Left ventricle myocardium inferior (tissue), 1 donor: Measurements from ENCODE around the gene CABP7. TPM values are rescaled to one million over a fixed set of nuclear protein-coding genes. Genes with fewer than 3 reads are reported as not detected.

Source experiments
- DNase-seq: peaks from one replicate; pipeline ENCODE4 v3.0.0-alpha.2; 2020
- H3K27ac ChIP-seq: fragments of 200-600 bp; replicated peaks from 2 replicates; pipeline ENCODE4 v1.8.0; 2021
- H3K27me3 ChIP-seq: fragments of 200-600 bp; 2 replicates; pipeline ENCODE4 v1.8.0; 2021; ENCODE audit warnings: low read depth
- H3K36me3 ChIP-seq: fragments of 200-600 bp; 2 replicates; pipeline ENCODE4 v1.8.0; 2021
- H3K4me1 ChIP-seq: fragments of 200-600 bp; 2 replicates; pipeline ENCODE4 v1.8.0; 2021
- H3K4me3 ChIP-seq: fragments of 200-600 bp; 2 replicates; pipeline ENCODE4 v1.8.0; 2021; ENCODE audit warnings: mild to moderate bottlenecking, moderate library complexity
- H3K9me3 ChIP-seq: fragments of 200-600 bp; replicated peaks from 2 replicates; pipeline ENCODE4 v1.8.0; 2021
- intact Hi-C: fragments of 100-400 bp; cut with micrococcal nuclease; formaldehyde crosslinking; loops from one replicate; pipeline ENCODE4 v1.11.0; 2022
- total RNA-seq: library from RNA; stranded (reverse); fragmentation: NEBNext Ultra II Directional; extraction: Animal tissue kit (Norgen Biotek cat#: 25700); gene quantifications from one replicate; pipeline ENCODE4 v1.2.1, GENCODE V29; 2021
- TF ChIP-seq, protein P1 (sequence below): fragments of 200-600 bp; IDR thresholded peaks from 2 replicates; pipeline ENCODE4 v1.8.0; 2021; ENCODE audit warnings: antibody characterized with exemption, mild to moderate bottlenecking, borderline replicate concordance
- donor health status: DM: no; HTN: yes; CAD: no; lungs with severe emphysema.

The CABP7 gene
- total RNA-seq, 1 donor from 2014 or later: not detected

DNA sequence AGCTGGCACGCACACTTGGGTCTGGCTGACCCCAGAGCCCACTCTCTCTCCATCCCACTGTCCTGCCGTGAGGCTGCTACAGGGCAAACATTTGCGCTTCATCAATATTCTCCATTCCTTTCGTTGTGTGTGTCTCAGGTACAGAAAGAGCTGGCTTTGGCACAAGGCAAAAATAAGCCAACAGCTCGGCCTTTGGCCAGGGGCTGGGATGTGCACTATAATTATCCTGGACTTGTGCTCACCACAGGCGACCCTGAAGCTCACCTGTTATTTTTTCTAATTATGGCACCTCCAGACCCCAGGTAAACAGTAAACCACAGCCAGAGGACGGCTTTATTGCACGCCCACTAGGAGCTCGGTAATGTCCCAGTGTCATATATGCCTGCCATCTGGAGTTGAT lies 36.1 kb downstream of the CABP7 start:
- Histone ChIP-seq H3K27me3 (no peaks in the 10 kb centered on the region), H3K9me3 (no peaks in the 10 kb centered on the region), H3K36me3 (no peaks in the 10 kb centered on the region), H3K4me1 (peaks cover 22% of the 10 kb centered on the region), H3K27ac (no peak overlapping the region), H3K4me3 (no peak overlapping the region)
- TF ChIP-seq, protein P1, sequence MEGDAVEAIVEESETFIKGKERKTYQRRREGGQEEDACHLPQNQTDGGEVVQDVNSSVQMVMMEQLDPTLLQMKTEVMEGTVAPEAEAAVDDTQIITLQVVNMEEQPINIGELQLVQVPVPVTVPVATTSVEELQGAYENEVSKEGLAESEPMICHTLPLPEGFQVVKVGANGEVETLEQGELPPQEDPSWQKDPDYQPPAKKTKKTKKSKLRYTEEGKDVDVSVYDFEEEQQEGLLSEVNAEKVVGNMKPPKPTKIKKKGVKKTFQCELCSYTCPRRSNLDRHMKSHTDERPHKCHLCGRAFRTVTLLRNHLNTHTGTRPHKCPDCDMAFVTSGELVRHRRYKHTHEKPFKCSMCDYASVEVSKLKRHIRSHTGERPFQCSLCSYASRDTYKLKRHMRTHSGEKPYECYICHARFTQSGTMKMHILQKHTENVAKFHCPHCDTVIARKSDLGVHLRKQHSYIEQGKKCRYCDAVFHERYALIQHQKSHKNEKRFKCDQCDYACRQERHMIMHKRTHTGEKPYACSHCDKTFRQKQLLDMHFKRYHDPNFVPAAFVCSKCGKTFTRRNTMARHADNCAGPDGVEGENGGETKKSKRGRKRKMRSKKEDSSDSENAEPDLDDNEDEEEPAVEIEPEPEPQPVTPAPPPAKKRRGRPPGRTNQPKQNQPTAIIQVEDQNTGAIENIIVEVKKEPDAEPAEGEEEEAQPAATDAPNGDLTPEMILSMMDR: no peak
- DNase-seq: peak; percentile 23
- intact Hi-C loops: no loop called here

DNA sequence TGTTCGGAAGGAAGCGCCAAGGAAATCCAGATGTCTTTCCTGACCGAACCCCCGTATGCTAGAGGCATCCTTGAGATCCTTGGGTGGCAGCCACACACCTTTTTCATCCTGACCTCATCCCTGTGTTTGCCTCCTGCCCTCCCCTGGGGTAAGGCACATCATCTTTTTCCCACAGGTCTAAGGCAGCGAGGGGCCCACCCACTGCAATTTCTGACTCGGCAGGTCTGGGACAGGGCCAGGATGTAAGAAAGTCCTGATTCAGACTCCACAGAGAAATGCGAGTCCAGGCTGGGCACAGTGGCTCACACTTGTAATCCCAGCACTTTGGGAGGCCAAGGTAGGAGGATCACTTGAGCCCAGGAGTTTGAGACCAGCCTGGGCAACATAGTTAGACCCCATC lies 36.5 kb downstream of the CABP7 start:
- H3K27ac ChIP-seq: no peak overlapping the region
- no peak for DNase-seq
- intact Hi-C loops: no loop called here
- no peaks in the 10 kb centered on the region for H3K27me3 ChIP-seq
- no peaks in the 10 kb centered on the region for H3K9me3 ChIP-seq
- H3K36me3 ChIP-seq: no peaks in the 10 kb centered on the region
- peaks cover 22% of the 10 kb centered on the region for H3K4me1 ChIP-seq
- H3K4me3 ChIP-seq: no peak overlapping the region
- TF ChIP-seq, protein P1: no peak

DNA sequence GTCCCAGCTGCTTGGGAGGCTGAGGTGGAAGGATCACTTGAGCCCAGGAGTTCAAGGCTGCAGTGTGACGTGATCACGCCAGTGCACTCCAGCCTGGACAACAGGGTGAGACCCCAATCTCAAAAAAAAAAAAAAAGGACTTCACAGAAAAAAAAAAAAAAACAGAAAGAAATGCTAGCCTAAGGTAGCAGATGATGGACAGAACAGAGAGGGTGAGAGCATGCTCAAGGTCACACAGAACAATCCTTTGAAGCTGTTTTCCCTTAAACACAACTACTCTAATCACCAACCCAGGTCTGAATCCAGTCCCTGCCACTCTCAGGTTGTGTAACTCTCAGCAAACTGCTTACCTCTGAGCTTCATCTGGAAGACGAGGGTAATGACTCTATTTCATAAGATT lies 37.3 kb downstream of the CABP7 start:
- TF ChIP-seq, protein P1: no peak
- Histone ChIP-seq H3K4me1 (peaks cover 22% of the 10 kb centered on the region), H3K9me3 (no peaks in the 10 kb centered on the region), H3K27ac (no peak overlapping the region), H3K27me3 (no peaks in the 10 kb centered on the region), H3K4me3 (no peak overlapping the region), H3K36me3 (no peaks in the 10 kb centered on the region)
- DNase-seq: no peak
- intact Hi-C loops: no loop called here

DNA sequence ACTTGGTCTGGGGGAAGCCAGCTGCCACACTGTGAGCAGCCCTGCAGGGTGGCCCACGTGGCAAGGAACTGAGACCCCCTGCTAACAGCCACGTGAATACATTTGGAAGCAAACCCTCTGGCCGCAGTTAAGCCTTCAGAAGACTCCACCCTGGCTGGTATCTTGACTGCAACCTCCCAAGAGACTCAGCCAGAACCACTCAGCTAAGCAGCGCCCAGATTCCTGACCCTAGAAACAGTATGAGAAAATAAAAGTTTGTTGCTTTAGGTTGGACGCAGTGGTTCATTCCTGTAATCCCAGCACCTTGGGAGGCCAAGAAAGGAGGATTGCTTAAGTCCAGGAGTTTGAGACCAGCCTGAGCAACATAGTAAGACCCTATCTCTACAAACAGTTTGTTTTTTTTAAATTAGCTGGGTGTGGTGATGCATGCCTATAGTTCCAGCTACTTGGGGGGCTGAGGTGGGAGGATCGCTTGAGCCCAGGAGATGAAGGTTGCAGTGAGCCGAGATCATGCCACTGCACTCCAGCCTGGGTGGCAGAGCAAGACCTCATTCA lies 38.3 kb downstream of the CABP7 start:
- H3K27ac ChIP-seq: no peak overlapping the region
- no peaks in the 10 kb centered on the region for H3K27me3 ChIP-seq
- DNase-seq: no peak
- TF ChIP-seq, protein P1: no peak
- H3K36me3 ChIP-seq: no peaks in the 10 kb centered on the region
- no peaks in the 10 kb centered on the region for H3K9me3 ChIP-seq
- H3K4me1 ChIP-seq: peaks cover 22% of the 10 kb centered on the region
- intact Hi-C loops: no loop called here
- no peak overlapping the region for H3K4me3 ChIP-seq

DNA sequence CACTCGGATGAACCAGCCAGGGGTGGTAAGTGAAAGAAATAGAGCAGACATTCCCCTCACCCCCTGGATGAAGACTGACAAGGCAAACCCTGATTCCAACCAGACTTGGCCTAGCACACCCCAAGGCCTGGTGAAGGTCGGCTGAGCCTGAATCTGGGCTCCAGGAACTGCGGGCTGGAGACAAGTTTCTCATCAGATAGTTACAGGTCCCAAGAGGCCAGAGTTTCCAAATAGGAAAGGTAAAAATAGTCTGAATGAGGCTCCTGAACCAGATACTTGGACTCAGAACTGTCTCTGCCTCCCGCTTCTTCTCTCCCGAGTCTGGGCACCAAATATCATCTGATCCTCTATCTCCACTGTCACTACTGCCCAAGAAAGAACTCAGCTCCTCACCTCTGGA lies 39.2 kb downstream of the CABP7 start:
- intact Hi-C loops: no loop called here

More for the DNA sequence above, 39.2 kb downstream of the CABP7 start:
- H3K4me1 ChIP-seq: peaks cover 22% of the 10 kb centered on the region
- TF ChIP-seq, protein P1: no peak
- no peaks in the 10 kb centered on the region for H3K27me3 ChIP-seq
- no peak overlapping the region for H3K4me3 ChIP-seq
- no peaks in the 10 kb centered on the region for H3K36me3 ChIP-seq
- H3K27ac ChIP-seq: no peak overlapping the region
- DNase-seq: no peak
- no peaks in the 10 kb centered on the region for H3K9me3 ChIP-seq
